Neural cell (in vitro differentiated cells): ENCODE data around the gene DHRS9. TPM values are rescaled to one million over a fixed set of nuclear protein-coding genes. Genes with fewer than 3 reads are reported as not detected.

ENCODE experiments used
- H2AFZ ChIP-seq: fragments of 200-600, 300-800 bp; sonication (generic), shearing (Covaris generic); 2 replicates; pipeline ENCODE4 v1.6.0; 2014; ENCODE audit warnings: low read depth, mild to moderate bottlenecking, antibody characterized with exemption, low read length, moderate library complexity
- H3F3A ChIP-seq: fragments of 200-600 bp; shearing (Covaris generic); 2 replicates; pipeline ENCODE4 v1.6.1; 2016; ENCODE audit warnings: mild to moderate bottlenecking, moderate library complexity, mixed read lengths, antibody characterized with exemption, low read length; ENCODE audit not compliant: insufficient read depth, poor library complexity, severe bottlenecking
- H3K27ac ChIP-seq: fragments of 200-600, 300-800 bp; sonication (generic), shearing (Covaris generic); 2 replicates; pipeline ENCODE4 v1.5.1; 2014; ENCODE audit warnings: mild to moderate bottlenecking, low read length, moderate library complexity
- H3K27me3 ChIP-seq: fragments of 300-800, 200-600 bp; sonication (generic), shearing (Covaris generic); 2 replicates; pipeline ENCODE4 v1.6.0; 2014; ENCODE audit warnings: mild to moderate bottlenecking, low read depth, low read length, moderate library complexity; ENCODE audit not compliant: insufficient read depth
- H3K36me3 ChIP-seq: fragments of 300-800, 200-600 bp; sonication (generic), shearing (Covaris generic); 2 replicates; pipeline ENCODE4 v1.5.1; 2014; ENCODE audit warnings: mild to moderate bottlenecking, antibody characterized with exemption, low read length, moderate library complexity; ENCODE audit not compliant: insufficient read depth
- H3K4me2 ChIP-seq: fragments of 300-800, 200-600 bp; sonication (generic), shearing (Covaris generic); 2 replicates; pipeline ENCODE4 v1.6.0; 2014; ENCODE audit warnings: mild to moderate bottlenecking, low read length
- H3K4me3 ChIP-seq: fragments of 300-800, 200-600 bp; sonication (generic), shearing (Covaris generic); 2 replicates; pipeline ENCODE4 v1.5.1; 2014; ENCODE audit warnings: mild to moderate bottlenecking, low read length, moderate library complexity
- H3K79me2 ChIP-seq: fragments of 200-600 bp; shearing (Covaris generic); replicated peaks from 2 replicates; pipeline ENCODE4 v1.6.0; 2014; ENCODE audit warnings: mild to moderate bottlenecking, low read length, moderate library complexity; ENCODE audit not compliant: insufficient read depth
- H3K9ac ChIP-seq: fragments of 300-800, 200-600 bp; sonication (generic), shearing (Covaris generic); 2 replicates; pipeline ENCODE4 v1.6.1; 2016; ENCODE audit warnings: mild to moderate bottlenecking, low read length, mixed read lengths
- H3K9me2 ChIP-seq: fragments of 200-600 bp; shearing (Covaris generic); 2 replicates; pipeline ENCODE4 v1.6.1; 2016; ENCODE audit warnings: mild to moderate bottlenecking, low read length, mixed read lengths; ENCODE audit not compliant: insufficient read depth
- H3K9me3 ChIP-seq: fragments of 200-600, 300-800 bp; sonication (generic), shearing (Covaris generic); 2 replicates; pipeline ENCODE4 v1.6.1; 2016; ENCODE audit warnings: mild to moderate bottlenecking, mixed run types, low read length, moderate library complexity, mixed read lengths
- H4K20me1 ChIP-seq: fragments of 200-600 bp; shearing (Covaris generic); 2 replicates; pipeline ENCODE4 v1.6.1; 2016; ENCODE audit warnings: mild to moderate bottlenecking, mixed run types; ENCODE audit not compliant: insufficient read depth
- CTCF ChIP-seq: fragments of 450-650 bp; IDR thresholded peaks from 2 replicates; pipeline ENCODE4 v1.5.1; 2014; ENCODE audit warnings: antibody characterized with exemption, mild to moderate bottlenecking, moderate library complexity; ENCODE audit not compliant: poor library complexity, severe bottlenecking
- EP300 ChIP-seq: fragments of 450-650 bp; conservative IDR thresholded peaks from 2 replicates; pipeline ENCODE4 v1.6.1; 2014; ENCODE audit warnings: antibody characterized with exemption, mild to moderate bottlenecking, moderate library complexity; ENCODE audit not compliant: poor library complexity, severe bottlenecking
- EZH2 ChIP-seq: fragments of 200-600, 300-800 bp; shearing (Covaris generic), sonication (generic); IDR thresholded peaks from 2 replicates; pipeline ENCODE4 v1.6.1; 2014; ENCODE audit warnings: antibody characterized with exemption, low read length, borderline replicate concordance, mild to moderate bottlenecking; ENCODE audit not compliant: insufficient read depth, poor library complexity, severe bottlenecking
- MXI1 ChIP-seq: fragments of 450-650 bp; conservative IDR thresholded peaks from 2 replicates; pipeline ENCODE4 v1.6.1; 2014; ENCODE audit warnings: antibody characterized with exemption, mild to moderate bottlenecking; ENCODE audit not compliant: poor library complexity, severe bottlenecking
- POLR2AphosphoS5 ChIP-seq: IDR thresholded peaks from 2 replicates; pipeline ENCODE4 v1.6.1; 2012
- RAD21 ChIP-seq: fragments of 450-650 bp; conservative IDR thresholded peaks from 2 replicates; pipeline ENCODE4 v1.6.1; 2014; ENCODE audit warnings: antibody characterized with exemption, mild to moderate bottlenecking, moderate library complexity
- REST ChIP-seq: IDR thresholded peaks from 2 replicates; pipeline ENCODE4 v1.6.1; 2012; ENCODE audit warnings: borderline replicate concordance
- SMC3 ChIP-seq: fragments of 450-650 bp; conservative IDR thresholded peaks from 2 replicates; pipeline ENCODE4 v1.6.1; 2014; ENCODE audit warnings: antibody characterized with exemption, mild to moderate bottlenecking, moderate library complexity; ENCODE audit not compliant: poor library complexity
- TAF1 ChIP-seq: IDR thresholded peaks from 2 replicates; pipeline ENCODE4 v1.6.1; 2012; ENCODE audit warnings: low read depth
- polyA plus RNA-seq: library from polyadenylated mRNA; depleted of rRNA; stranded (reverse); fragments of >200 nt; gene quantifications from 2 replicates; pipeline ENCODE4 v1.2.3, GENCODE V29; 2014

The DHRS9 gene
- polyA plus RNA-seq, 1 donor from 2014 or later: not detected

GRCh38 chr2:169026056-169026455 is 43.3 kb upstream of the DHRS9 start:
- Histone ChIP-seq H2AFZ (no peak overlapping the region), H3K27ac (no peak overlapping the region), H3K9me3 (no peaks in the 10 kb centered on the region), H3K9me2 (no peaks in the 10 kb centered on the region), H3K79me2 (no peaks in the 10 kb centered on the region), H3K27me3 (no peaks in the 10 kb centered on the region), H3K36me3 (no peaks in the 10 kb centered on the region), H3K4me2 (no peak overlapping the region), H3K9ac (no peak overlapping the region), H3F3A (no peaks in the 10 kb centered on the region), H4K20me1 (no peaks in the 10 kb centered on the region), H3K4me3 (no peak overlapping the region)
- TF ChIP-seq RAD21 (no peak), REST (no peak), EP300 (no peak), EZH2 (no peak), MXI1 (no peak), TAF1 (no peak)

DNA sequence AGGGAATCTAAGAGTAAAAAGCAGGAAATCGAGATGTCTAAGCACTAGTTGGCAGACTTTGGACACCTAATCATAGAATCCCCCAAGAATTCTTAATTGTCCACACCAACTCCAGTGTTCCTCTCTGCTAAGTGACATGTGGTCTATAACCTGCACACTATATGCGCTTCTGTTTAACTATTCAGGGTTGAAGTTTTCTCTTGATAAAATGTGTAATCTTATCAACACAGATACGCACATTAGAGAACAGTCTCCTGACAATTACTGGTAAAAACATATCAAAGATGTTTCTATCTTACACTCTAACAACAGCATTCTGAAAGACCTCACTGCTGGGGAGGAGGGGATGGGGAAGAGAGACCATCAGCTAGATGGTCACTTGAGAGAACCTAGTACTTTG is 42.1 kb upstream of the DHRS9 start:
- Histone ChIP-seq H3K79me2 (no peaks in the 10 kb centered on the region), H3K4me3 (no peak overlapping the region), H3F3A (no peaks in the 10 kb centered on the region), H3K36me3 (no peaks in the 10 kb centered on the region), H2AFZ (no peak overlapping the region), H3K9me3 (no peaks in the 10 kb centered on the region), H3K9me2 (no peaks in the 10 kb centered on the region), H3K4me2 (no peak overlapping the region), H4K20me1 (no peaks in the 10 kb centered on the region), H3K27me3 (no peaks in the 10 kb centered on the region), H3K27ac (no peak overlapping the region), H3K9ac (no peak overlapping the region)
- TF ChIP-seq TAF1: no peak
- TF ChIP-seq CTCF: no peak
- no peak for TF ChIP-seq MXI1
- TF ChIP-seq REST: no peak
- TF ChIP-seq POLR2AphosphoS5: no peak
- no peak for TF ChIP-seq RAD21
- no peak for TF ChIP-seq EZH2
- no peak for TF ChIP-seq EP300
- no peak for TF ChIP-seq SMC3
